SH-SY5Y (cell line): ENCODE data around the gene LPAR1.

Experiments
- GATA2 ChIP-seq: IDR thresholded peaks from 2 replicates; pipeline ENCODE4 v1.6.1; 2011; ENCODE audit warnings: mild to moderate bottlenecking, low read depth, low read length
- GATA3 ChIP-seq: IDR thresholded peaks from 2 replicates; pipeline ENCODE4 v1.6.1; 2011; ENCODE audit warnings: low read depth, mild to moderate bottlenecking, low read length, moderate library complexity

The LPAR1 gene

DNA sequence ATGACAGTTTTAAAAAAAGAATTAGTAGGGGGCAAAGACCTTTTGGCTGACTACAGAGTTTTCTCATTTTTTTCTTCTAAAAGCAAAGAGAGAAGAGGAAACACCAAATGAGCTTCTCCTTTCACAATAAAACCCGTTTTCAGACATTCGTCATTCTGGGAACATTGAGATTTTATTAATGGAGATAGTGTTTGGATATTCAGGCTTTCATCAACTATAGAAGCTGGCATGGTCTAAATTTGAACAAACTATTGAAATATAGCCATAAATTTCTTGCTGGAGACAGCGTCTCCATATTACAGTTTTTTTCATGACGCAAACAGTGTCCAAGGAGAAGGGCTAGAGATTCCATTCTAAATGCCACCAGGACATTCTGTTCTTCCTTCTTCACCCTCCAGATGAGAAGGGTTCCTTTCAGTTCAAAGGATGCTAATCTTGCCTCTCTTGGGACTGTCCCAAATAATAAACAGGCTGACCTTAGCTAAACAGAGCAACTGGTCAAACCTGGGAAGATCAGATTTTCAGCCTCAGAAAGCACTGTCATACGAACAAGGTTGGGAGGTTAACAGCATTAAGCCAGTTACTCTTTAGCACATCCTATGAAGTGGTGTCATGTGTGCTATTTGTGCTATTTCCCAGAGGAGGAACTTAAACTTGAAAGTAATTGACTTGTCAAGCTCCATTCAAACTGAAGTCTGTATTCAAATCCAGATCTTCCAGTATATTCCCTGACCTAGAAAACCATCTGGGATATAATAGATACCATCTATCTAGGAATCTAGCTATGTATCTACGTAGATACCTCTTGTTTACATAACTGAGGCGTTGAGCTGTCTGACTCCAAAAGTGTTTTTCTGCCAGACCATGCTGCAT is 125.6 kb downstream of the LPAR1 start:
- TF ChIP-seq GATA2: no peak
- TF ChIP-seq GATA3: no peak

DNA sequence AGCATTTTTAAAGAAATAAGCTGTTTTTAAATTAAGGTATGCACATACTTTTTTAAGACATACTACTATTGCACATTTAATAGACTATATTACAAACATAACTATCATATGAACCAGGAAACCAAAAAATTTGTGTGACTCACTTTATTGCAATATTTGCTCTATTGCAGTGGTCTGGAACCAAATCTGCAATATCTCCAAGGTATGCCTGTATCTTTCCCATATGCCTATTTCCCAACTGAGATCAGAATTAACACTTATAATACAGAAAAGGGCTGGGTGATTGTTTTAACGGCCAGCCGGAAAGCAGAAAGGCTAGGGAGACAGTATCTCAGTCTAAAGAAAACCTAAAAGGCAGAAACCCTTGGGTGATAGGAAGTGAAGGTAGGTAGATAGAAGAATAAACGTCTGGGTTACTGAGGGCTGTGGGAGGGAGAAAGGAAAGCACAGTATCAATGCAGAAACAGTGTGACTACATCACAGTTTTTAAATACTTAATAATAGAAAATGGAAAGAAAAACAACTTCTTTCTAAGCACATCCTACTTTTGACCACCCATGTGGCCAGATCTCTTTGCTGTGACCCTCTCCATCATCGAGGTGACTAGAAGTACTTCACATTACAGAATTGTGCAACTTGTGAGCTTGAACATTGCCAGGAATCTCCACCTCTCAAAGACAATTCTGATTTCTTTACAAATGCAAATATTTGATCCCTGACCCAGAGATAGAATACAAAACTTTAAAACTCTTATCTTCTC is 126.4 kb downstream of the LPAR1 start:
- TF ChIP-seq GATA2: no peak
- TF ChIP-seq GATA3: no peak

DNA sequence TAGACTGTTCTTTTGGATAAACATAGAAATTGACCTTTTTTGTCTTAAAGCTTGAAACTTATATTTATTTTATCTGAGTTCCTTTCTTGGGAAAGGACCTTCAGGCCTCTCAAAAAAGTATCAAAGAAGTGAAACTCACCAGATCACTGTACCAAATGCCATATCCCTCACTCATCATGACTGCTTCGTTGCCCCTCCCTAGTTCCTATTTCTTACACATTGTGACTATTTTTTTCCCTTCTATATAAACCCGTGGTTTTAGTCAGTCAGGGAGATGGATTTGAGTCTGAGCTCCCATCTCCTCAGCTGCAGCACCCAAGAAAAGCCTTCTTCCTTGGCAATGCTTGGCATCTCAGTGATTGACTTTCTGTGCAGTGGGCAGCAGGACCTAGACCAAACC is 129.4 kb downstream of the LPAR1 start:
- TF ChIP-seq GATA3: no peak
- no peak for TF ChIP-seq GATA2

DNA sequence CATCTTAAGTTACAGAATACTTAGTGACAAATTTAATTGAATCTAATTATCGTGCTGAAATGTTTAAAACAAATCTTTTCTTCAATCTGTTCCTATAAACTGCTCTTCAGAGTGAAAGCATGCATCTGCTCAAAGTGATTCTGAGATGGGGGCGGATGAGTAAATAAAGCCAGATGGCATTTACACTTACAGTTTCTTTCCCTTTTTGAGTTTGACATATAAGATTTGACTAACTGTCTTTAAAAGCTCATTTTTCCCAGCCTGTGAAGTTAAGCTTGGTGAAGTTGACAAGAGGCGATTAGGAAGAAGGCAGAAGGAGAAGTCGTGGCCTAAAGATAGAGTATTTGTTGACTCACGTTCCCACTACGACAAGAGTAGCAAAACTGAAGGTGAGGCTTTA is 137.4 kb downstream of the LPAR1 start:
- TF ChIP-seq GATA3 (no peak), GATA2 (no peak)

DNA sequence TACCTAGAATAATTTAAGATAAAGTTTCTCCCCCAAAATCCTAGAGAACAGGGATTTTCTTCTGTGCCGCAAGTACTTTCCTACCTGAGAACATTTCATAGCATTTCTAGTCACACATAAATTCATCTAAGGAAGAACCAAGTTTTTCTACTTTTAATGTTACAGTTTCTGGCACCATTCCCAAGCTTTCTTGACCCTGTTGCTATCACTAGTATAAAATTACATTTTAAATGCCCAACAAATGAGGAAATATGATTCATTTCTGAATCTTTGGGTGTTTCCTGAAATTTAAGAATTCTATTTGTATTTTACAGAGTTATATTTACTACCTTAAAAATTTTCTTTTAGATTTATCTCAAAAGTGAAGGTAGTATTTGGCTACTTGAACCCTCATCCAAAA is 137.8 kb downstream of the LPAR1 start:
- TF ChIP-seq GATA2 (no peak), GATA3 (no peak)

DNA sequence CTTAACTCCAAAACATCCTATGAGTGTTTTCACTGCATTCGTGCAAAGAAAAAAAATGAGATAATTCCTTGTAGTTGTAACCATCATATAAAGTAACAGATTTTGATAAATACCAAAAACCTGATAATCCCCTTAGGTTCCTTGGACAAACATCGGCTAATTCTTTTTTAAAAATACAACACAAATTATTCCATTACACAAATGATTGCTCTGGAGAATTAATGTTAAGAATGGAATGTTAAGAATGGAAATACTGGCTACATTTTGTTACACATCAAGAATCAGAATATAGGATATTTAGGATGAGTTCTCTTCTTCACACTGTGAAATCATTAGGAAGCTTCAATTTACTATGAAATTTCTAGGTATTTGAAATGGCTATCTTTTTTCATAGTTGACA is 139.4 kb downstream of the LPAR1 start:
- TF ChIP-seq GATA2 (no peak), GATA3 (no peak)

DNA sequence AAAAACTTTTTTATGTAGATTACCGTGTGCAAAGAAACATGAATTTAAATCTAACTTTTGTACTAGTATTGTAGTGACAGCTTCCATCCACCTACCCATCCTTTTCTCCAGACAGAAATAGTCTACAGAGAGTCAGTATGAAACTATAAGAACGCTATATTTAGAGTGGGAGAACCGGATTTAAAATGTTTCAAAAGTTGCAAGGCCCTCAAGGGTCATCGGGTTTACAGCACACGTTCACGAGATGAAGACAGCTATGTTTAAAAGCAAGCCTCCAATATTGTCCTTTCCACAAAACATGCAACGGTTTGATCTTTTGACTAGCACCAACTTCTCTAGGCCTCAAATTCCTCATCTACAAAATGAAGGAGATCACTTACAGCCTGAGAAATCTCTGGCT is 139.9 kb downstream of the LPAR1 start:
- TF ChIP-seq GATA2 (no peak), GATA3 (no peak)

DNA sequence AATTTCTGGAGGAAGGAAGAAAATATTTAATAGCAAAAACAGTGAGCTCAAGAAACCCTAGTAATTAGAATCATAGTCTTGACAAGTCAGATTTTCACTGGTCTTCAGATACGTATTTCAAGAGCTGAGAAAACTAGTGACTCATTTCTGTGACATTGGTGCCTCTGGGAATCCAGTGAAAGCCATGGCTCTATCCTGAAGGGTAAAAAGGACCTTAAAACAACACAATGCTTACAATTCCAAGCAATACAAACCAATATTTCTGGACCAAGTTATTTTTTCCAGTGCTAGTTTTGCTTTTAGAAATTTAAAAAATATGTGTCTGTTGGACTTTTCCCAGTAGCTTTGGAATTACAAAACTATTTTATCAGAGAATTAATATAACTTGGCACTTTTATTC is 140.3 kb downstream of the LPAR1 start:
- TF ChIP-seq GATA3 (no peak), GATA2 (no peak)

DNA sequence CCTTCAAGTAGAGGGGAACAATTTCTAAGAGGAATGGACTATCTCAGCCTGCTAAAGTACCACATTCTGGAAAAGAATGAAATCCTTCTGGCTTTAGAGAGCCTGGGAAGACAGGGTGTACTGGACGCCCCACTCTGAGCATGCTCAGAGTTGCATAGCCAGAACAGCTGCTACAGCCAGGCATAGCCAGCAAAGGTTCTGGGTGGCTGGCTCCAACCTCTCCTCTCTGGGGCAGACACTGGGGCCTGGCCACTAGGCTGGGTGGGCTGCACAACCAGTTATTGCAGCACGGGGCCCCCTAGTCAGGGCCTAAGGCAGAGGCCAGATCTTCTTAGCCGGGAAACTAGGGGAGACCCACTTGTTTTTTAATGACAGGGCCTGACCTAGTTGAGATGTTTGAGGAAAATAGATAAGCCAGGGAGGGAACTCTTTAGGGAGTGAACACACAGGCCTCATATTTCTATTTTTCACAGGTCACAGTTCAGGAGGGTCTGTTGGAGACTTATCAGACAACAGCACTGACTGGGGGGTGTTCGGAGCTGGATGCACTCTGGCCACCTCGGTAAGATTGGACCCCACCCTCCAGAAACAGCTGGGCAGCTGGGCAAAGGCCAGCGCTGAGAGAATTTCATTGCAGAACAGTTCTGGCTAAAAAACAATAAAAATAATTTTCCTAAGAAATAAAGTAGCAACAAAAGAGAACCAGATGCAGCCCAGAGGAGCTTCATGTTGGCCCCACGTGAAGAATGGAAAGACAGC is 142.9 kb downstream of the LPAR1 start:
- no peak for TF ChIP-seq GATA2
- no peak for TF ChIP-seq GATA3

DNA sequence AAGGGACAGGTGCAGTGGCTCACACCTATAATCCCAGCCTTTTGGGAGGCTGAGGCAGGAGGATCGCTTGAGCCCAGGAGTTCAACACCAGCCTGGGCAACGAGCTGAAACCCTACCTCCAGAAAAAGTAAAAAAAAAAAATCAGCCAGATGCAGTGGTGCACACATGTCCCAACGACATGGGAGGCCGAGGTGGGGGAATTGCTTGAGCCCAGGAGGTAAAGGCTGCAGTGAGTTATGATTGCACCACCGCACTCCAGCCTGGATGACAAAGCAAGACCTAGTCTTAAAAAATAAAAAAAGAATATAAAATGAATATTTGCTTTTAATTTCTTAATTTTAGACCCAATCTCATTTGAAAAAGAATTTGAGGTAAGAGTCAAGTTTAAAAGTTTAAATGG is 143.5 kb downstream of the LPAR1 start:
- TF ChIP-seq GATA3: no peak
- TF ChIP-seq GATA2: no peak

DNA sequence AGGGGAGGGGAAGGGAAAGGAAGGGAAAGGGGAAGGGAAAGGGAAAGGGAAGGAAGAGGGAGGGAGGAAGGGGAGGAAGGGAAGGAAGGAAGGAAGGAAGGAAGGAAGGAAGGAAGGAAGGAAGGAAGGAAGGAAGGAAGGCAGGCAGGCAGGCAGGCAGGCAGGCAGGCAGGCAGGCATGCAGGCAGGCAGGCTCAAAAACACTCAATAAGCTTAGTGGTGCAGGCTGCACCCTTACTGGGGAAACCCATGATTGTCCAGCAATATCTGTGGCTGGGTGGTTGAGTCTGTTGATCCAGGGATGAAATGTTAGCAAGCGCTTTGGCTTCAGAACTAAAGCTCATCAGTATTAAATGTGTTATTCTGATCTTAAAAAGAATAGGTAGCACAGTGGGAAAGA is 145.6 kb downstream of the LPAR1 start:
- TF ChIP-seq GATA3 (no peak), GATA2 (no peak)

DNA sequence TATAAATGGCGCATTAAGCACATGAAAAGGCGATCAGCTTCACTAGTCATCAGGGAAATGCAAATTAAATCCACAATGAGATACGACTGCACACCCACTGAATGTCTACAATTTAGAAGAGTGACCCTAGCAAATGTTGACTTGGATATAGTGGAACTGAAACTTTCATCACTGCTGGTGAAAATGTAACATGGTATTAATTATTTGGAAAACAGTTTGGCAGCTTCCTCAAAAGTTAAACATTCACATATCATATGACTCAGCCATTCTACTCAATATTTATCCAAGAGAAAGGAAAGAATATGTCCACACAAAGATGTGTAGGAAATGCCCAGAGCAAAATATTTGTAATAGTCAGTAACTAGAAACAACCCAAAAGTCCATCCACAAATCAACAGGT is 146.5 kb downstream of the LPAR1 start:
- no peak for TF ChIP-seq GATA3
- no peak for TF ChIP-seq GATA2

DNA sequence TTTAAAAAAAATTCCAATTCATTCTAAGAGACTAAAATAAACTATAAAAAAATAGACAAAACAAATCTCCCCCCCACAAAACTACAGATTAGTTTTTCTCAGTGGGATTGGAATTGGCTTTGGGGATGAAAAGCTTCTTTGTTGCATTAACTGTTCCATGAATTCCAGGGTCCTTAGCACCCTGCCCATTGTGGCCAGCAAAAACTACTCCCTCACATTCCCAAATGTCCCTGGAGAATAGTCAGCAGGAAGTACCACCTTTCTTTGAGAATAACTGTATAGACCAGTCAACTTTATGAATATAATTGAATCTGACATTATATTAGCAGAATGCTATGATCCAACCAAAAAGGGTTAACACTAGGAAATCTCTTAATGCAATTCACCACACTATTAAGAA is 147.9 kb downstream of the LPAR1 start:
- no peak for TF ChIP-seq GATA3
- no peak for TF ChIP-seq GATA2

DNA sequence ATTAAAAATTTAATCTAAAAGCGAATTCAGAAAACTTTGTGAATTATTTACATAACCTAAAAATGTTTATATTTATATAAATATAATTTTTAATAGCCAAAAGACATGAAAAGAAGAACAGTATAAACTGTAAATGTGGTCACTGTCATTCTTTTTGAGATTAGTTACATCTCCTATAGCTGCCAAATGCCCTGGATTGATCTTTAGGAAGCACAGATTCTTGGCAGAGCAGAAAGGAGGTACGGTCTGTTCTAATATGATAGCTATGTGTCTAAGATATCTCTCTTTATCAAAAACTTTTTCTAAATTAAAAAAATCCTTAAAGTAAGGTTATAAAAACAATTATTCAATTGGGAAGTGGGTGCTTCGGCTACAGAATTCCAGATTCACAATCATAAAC is 151.0 kb downstream of the LPAR1 start:
- no peak for TF ChIP-seq GATA3
- TF ChIP-seq GATA2: no peak

DNA sequence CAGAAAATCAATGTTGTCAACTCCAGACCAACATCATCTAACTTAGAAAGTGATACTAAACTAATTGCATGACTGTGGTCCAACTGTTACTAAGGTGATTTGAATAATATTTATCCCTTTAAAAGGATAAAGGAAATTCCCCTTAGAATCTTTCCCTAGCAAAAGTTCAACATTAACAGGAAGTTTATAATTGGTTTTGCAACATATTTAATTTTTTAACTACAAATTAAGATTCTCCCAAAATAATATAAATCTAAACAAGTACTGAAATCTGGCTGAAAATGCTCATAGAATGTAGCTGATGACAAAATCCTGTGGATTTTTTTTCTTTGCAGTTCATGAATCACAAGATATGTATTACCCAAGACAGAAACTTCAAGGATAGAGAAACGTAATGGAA is 151.4 kb downstream of the LPAR1 start:
- TF ChIP-seq GATA3: no peak
- TF ChIP-seq GATA2: no peak
